ENCODE measurements around the gene PUSL1.

PUSL1 gene

DNA sequence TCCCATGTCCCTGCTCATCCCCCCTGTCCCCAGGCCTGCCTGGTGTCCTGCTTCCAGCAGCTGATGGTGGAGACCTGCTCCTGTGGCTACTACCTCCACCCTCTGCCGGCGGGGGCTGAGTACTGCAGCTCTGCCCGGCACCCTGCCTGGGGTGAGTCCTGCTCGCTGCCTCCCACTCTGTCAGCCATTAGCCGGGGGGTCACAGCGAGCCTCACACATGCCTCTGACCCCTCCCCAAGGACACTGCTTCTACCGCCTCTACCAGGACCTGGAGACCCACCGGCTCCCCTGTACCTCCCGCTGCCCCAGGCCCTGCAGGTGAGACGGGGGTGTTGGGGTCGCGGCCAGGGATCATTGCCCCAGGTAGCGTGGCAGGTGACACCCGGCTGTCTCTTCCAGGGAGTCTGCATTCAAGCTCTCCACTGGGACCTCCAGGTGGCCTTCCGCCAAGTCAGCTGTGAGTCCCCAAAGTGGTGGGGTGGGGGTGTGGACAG lies 18.1 kb upstream of the PUSL1 start:
- no peak for DNase-seq (ENCODE audit: low read depth)
- TF ChIP-seq, protein P1, sequence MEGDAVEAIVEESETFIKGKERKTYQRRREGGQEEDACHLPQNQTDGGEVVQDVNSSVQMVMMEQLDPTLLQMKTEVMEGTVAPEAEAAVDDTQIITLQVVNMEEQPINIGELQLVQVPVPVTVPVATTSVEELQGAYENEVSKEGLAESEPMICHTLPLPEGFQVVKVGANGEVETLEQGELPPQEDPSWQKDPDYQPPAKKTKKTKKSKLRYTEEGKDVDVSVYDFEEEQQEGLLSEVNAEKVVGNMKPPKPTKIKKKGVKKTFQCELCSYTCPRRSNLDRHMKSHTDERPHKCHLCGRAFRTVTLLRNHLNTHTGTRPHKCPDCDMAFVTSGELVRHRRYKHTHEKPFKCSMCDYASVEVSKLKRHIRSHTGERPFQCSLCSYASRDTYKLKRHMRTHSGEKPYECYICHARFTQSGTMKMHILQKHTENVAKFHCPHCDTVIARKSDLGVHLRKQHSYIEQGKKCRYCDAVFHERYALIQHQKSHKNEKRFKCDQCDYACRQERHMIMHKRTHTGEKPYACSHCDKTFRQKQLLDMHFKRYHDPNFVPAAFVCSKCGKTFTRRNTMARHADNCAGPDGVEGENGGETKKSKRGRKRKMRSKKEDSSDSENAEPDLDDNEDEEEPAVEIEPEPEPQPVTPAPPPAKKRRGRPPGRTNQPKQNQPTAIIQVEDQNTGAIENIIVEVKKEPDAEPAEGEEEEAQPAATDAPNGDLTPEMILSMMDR (IDR thresholded peaks at IDR 0.05; ENCODE audit: low read depth, low read length, missing control alignments): peak; percentile 32
- H3K4me3 ChIP-seq (ENCODE audit: low read depth, low read length): no peak overlapping the region

DNA sequence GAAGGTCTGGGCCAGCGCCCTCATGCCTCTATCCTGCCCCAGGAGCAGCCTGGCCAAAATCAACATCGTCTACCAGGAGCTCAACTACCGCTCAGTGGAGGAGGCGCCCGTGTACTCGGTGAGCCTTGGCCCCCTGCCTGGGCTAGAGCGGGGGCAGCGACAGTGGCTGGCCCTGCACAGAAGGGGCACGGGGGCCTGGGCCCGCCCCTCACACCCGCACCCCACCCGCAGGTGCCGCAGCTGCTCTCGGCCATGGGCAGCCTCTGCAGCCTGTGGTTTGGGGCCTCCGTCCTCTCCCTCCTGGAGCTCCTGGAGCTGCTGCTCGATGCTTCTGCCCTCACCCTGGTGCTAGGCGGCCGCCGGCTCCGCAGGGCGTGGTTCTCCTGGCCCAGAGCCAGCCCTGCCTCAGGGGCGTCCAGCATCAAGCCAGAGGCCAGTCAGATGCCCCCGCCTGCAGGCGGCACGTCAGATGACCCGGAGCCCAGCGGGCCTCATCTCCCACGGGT lies 17.3 kb upstream of the PUSL1 start:
- no peak for DNase-seq (ENCODE audit: low read depth)
- TF ChIP-seq, protein P1 (IDR thresholded peaks at IDR 0.05; ENCODE audit: low read depth, low read length, missing control alignments): no peak
- H3K4me3 ChIP-seq (ENCODE audit: low read depth, low read length): no peak overlapping the region

GRCh38 chr1:1291548-1292441 lies 16.6 kb upstream of the PUSL1 start:
- no peak overlapping the region for H3K4me3 ChIP-seq (ENCODE audit: low read depth, low read length)
- DNase-seq (ENCODE audit: low read depth): no peak
- TF ChIP-seq, protein P1 (IDR thresholded peaks at IDR 0.05; ENCODE audit: low read depth, low read length, missing control alignments): peak; percentile 64

- H3K4me3 ChIP-seq (ENCODE audit: low read depth, low read length): no peak overlapping the region
- no peak for DNase-seq (ENCODE audit: low read depth)
- TF ChIP-seq, protein P1 (IDR thresholded peaks at IDR 0.05; ENCODE audit: low read depth, low read length, missing control alignments): no peak
Measured at GRCh38 chr1:1292442-1292779, 16.0 kb upstream of the PUSL1 start.

DNA sequence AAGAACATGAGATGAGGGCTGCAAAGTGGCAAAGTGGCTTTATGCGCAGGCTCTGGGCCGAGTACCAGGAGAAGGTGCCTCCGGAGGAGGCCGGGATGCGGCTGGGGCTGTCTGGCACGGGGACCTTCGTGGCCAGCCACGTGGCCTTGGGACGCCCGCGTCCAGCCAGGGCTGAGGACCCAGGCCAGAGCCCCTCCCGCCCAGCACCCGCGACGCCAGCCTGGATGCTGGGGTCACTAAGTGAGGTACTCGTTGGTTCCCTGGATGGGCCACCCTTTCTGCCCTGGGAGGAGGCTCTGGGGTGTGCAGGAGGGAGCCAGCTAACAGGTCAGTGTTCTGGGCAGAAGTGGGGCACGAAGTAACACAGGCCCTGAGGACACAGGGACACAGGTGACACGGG lies 15.5 kb upstream of the PUSL1 start:
- TF ChIP-seq, protein P1 (IDR thresholded peaks at IDR 0.05; ENCODE audit: low read depth, low read length, missing control alignments): no peak
- no peak overlapping the region for H3K4me3 ChIP-seq (ENCODE audit: low read depth, low read length)
- no peak for DNase-seq (ENCODE audit: low read depth)

GRCh38 chr1:1293263-1294249 lies 14.8 kb upstream of the PUSL1 start:
- H3K4me3 ChIP-seq (ENCODE audit: low read depth, low read length): no peak overlapping the region
- TF ChIP-seq, protein P1 (IDR thresholded peaks at IDR 0.05; ENCODE audit: low read depth, low read length, missing control alignments): no peak
- no peak for DNase-seq (ENCODE audit: low read depth)

Measured in GM12864 (cell line).